Measurements from ENCODE around the gene SPACA7.

The SPACA7 gene

DNA sequence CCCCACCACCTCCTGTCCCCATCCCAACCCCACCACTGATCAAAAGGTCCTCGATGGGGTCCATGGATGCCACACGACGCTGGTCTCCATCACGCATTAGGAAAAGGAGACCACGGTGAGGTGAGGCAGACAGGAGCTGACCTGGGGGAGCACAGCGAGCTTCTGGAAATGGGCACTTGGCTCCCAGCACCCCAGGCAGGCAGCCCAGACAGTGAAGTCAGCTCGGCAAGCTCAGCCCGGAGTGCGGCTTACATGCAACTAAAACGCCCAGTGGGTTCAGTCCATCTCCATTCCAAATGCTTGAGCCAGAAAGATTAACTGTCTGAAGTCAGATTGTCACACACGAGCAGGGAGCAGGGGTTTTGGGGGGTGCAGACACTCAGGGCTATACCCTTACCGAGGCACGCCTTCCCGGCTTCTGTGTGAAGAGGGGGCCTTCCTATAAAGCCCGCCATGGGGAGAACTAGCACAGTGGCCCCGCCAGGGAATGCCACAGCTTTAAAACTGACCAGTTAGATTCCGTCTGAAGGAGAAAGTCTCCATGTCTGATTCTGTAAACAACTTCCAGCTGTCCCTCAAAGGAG lies 79.4 kb downstream of the SPACA7 start:
- no peak for DNase-seq (ENCODE audit: low read depth)
- TF ChIP-seq, protein P1, sequence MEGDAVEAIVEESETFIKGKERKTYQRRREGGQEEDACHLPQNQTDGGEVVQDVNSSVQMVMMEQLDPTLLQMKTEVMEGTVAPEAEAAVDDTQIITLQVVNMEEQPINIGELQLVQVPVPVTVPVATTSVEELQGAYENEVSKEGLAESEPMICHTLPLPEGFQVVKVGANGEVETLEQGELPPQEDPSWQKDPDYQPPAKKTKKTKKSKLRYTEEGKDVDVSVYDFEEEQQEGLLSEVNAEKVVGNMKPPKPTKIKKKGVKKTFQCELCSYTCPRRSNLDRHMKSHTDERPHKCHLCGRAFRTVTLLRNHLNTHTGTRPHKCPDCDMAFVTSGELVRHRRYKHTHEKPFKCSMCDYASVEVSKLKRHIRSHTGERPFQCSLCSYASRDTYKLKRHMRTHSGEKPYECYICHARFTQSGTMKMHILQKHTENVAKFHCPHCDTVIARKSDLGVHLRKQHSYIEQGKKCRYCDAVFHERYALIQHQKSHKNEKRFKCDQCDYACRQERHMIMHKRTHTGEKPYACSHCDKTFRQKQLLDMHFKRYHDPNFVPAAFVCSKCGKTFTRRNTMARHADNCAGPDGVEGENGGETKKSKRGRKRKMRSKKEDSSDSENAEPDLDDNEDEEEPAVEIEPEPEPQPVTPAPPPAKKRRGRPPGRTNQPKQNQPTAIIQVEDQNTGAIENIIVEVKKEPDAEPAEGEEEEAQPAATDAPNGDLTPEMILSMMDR (IDR thresholded peaks at IDR 0.05; ENCODE audit: insufficient read depth, low read depth, low read length, missing control alignments), result no peak
- no peak overlapping the region for H3K4me3 ChIP-seq (ENCODE audit: low read depth, low read length)

DNA sequence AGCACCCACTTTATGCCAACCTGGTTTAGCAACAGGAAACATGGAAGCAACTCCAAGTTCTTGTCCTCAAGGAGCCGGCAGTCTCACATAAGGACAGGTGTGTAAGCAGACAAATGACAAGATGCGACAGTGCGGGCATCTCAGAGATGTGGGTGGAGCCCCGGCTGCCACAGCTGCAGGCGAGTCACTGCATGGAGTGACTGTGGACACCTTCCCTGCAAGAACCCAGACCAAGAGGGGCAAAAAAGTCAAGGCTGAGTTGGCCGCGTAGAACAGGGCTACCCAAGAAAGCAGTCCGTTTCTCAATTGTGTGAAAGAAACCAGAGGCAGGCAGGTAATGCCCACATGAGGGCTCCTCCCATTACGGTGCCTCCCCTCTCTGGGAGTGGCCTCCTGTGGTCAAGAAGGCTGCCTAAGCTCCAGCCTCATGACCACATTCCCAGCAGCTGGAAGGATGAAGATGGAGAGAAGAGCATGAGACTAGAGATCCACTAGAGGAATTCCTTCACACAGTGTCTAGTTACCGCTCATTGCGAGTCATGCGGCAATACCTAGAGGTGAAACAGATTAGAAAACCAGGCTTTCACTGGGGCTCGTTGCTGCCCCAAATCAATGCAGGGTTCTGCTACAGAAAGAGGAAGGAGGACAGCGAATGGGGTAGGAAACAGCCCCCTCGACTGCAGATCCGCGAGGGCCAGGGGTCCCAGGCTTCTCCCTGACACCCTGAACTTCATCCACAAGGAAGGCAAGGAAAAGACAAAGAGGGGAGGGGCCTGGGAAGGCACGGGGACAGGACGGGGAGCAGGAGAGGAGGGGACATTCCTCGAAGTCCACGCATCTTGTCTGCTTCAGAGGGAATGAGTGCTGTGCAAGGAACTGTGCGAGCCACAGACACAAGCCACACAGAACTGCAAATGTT lies 80.2 kb downstream of the SPACA7 start:
- H3K4me3 ChIP-seq (ENCODE audit: low read depth, low read length), result no peak overlapping the region
- DNase-seq (ENCODE audit: low read depth), result no peak
- TF ChIP-seq, protein P1 (IDR thresholded peaks at IDR 0.05; ENCODE audit: insufficient read depth, low read depth, low read length, missing control alignments), result no peak

DNA sequence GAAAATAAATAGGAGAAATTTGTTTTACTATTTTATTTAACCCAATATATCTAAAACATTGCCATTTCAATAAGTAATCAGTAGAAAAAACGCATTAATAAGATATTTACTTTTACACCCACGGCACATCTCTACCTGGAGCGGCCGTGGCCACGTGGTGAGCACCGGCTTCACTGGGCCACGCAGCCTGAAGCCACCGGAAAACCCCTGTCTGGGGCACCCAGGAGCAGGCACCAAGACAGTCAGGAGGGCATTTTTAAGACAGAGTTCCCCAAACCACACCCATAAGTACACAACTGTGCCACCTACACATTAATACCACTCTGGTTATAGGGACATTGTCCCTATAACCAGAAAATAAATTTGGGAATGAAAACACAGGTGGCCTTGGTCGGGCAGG lies 80.9 kb downstream of the SPACA7 start:
- no peak for DNase-seq (ENCODE audit: low read depth)
- TF ChIP-seq, protein P1 (IDR thresholded peaks at IDR 0.05; ENCODE audit: insufficient read depth, low read depth, low read length, missing control alignments), result no peak

DNA sequence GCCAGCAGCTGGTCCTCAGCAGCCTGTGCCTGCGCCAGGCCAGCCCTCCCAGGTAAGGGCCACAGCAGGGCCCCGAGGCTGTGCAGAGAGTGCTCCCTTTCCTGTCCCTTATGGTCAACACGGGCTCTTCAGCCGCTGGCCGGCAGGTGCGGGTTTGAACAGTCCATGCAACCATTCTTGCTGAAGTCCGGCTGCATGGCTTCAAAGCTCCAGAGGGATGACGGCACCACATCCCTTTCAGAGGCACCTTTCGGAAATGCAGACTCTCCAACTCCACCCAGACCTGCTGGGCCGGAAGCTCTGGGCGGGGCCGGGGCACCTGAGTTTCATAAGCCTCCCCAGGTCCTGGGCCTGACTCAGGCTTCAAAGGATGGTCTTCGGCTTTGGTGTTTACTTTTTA lies 81.3 kb downstream of the SPACA7 start:
- no peak for DNase-seq (ENCODE audit: low read depth)
- H3K4me3 ChIP-seq (ENCODE audit: low read depth, low read length), result no peak overlapping the region
- TF ChIP-seq, protein P1 (IDR thresholded peaks at IDR 0.05; ENCODE audit: insufficient read depth, low read depth, low read length, missing control alignments), result no peak

More for the DNA sequence above, 80.9 kb downstream of the SPACA7 start:
- H3K4me3 ChIP-seq (ENCODE audit: low read depth, low read length), result no peak overlapping the region

DNA sequence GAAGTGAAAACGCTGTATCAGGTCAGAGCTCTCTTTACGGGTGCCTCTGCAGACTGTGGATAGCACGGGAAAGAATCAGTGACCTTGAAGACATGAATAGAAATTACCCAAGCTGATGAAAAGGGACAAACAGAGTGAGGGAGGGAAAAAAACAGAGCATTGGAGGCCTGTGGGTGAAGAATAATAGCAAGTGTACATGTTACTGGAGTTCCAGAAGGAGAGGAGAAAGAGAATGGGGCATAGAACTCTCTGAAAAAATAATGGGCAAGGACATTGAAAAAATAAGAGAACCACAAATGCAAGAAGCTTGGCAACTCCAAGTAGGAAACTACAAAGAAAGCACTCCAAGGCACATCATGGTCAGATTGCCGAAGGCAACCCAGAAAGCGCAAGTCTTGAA lies 86.3 kb downstream of the SPACA7 start:
- H3K4me3 ChIP-seq (ENCODE audit: low read depth, low read length), result no peak overlapping the region
- DNase-seq (ENCODE audit: low read depth), result no peak
- TF ChIP-seq, protein P1 (IDR thresholded peaks at IDR 0.05; ENCODE audit: insufficient read depth, low read depth, low read length, missing control alignments), result no peak

DNA sequence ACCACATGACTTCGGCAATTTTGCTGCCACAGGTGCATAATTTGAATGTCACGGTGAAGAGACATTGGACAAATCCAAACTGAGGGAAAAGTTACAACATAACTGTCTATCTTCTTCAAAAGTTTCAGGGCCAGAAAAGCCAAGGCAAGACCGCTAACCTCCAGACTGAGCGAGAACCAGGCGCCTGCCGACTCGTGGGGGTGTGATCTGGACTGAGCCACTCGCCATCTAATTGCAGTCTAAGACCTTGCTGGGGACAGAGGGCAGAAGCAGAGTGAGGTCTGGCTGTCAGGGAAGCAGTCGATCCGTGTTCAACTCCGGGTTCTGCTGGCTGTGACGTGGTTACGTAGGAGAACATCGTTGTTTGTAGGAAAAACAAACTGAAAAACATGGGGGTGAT lies 88.6 kb downstream of the SPACA7 start:
- DNase-seq (ENCODE audit: low read depth), result no peak
- no peak overlapping the region for H3K4me3 ChIP-seq (ENCODE audit: low read depth, low read length)
- TF ChIP-seq, protein P1 (IDR thresholded peaks at IDR 0.05; ENCODE audit: insufficient read depth, low read depth, low read length, missing control alignments), result no peak
